Activated CD4-positive, CD25-positive, alpha-beta regulatory T cell treated with anti-CD3 and anti-CD28 coated beads, Interleukin-2, amount 50 U/mL, for 72 hours (primary cell): ENCODE results near the gene APOA4.
A peak's percentile ranks its signal among the peaks of the same experiment; 100 is the strongest.

ENCODE experiments used
- DNase-seq: peaks from one replicate; pipeline ENCODE4 v3.0.0; 2021

Gene APOA4

DNA sequence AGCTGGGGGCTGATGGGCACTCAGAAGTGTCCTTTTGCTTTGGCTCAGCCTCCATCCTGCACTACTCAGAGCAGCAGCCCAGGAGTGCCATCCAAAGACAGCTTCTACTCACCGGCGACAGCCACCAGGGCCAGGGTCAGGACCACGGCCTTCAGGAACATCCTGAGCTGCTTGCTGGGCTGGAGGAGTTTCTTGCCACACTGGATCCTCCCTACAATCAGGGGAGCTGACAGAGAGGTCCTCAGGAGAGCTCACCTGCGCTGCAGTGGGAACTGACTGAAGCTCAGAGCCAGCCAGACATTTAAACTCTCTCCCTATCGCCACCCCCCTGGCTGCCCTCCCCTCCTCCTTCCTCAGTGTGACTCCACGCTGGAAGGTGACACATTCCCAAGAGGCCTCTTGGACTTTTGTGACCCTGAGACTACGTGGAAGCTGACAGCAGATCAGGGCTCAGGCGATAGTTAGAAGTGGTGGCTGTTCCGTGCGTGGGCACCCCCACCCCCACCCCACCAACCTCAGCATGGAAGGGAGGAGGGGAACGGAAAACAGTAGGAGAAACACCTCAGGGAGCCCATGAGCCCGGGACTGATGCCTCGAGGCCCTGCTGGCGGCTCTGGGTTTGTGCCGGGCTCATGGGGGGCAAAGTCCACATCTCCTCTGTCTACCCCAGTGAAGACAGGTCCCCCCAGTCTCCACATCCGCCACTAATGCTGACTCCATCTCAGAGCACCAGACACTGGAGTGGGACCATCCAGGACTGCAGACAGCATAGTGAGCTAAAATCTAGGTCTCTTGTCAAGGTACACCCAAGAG, at the start of gene APOA4:
TSS of gene APOA4 (minus strand) at position 274 of the 813 bp plus-strand sequence. CDS start at position 161, 113 bp downstream.
- no peak for DNase-seq

- no peak for DNase-seq
Observed at GRCh38 chr11:116871248-116871647, 48.1 kb upstream of the APOA4 start.

- no peak for DNase-seq
Observed at GRCh38 chr11:116870054-116870453, 47.0 kb upstream of the APOA4 start.

GRCh38 chr11:116869610-116870009, 46.5 kb upstream of the APOA4 start:
- no peak for DNase-seq

- DNase-seq: no peak
Observed at GRCh38 chr11:116868066-116868465, 45.0 kb upstream of the APOA4 start.

GRCh38 chr11:116867619-116868018, 44.5 kb upstream of the APOA4 start:
- DNase-seq: no peak

GRCh38 chr11:116866804-116867455, 43.8 kb upstream of the APOA4 start:
- no peak for DNase-seq

- DNase-seq: no peak
Observed at GRCh38 chr11:116865696-116866095, 42.6 kb upstream of the APOA4 start.

- no peak for DNase-seq
Observed at GRCh38 chr11:116864531-116864930, 41.4 kb upstream of the APOA4 start.

DNA sequence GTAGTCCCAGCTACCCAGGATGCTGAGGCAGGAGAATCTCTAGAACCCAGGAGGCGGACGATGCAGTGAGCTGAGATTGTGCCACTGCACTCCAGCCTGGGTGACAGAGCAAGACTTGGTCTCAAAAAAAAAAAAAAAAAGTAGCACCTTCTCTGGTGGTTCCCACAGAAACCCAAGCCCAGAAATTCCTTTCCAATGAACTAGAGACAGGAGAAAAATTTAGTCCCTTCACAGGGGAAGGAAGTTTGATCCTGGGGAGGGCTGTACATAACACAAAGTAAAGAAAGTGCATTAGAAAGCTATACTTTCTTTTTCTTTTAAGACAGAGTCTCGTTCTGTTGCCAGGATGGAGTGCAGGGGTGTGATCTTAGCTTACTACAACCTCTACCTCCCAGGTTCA, 39.8 kb upstream of the APOA4 start:
- DNase-seq: no peak

DNA sequence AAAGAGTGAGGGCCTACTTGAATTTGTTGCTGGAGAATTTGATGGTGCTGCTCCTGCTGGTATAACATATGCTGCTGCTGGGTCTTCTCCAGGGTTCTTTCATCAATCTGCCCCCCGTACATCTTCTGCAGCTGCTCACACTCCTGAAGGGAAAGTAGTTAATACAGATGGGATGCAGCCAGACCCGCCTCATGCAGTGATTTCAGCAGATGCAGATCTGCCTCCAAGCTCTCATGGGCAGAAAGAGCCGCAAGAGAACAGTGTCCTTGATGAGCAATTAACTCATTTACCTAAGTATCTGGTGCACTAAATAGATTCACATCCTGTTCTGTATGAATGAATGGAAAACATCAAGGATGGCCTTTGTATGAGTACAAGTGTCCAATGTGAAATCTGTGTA, 39.1 kb upstream of the APOA4 start:
- no peak for DNase-seq

DNA sequence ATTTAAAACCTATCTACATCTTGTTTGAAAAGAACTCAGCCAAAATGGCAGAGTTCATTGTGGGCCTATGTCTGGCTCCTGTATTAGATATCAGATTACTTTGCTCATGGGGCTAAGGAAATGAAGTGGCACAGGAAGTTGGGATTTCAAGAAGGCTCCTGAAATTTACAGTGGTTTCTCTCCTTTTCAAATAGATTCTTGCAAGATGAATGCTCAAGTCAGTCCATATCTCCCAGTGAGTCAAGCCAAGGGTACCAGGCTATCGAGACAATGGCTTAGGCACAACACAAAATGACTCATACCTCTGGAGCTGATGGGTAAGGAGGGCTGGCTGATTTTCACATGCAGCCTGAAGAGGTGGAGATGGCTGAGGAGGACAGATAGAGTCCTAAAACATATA, 38.4 kb upstream of the APOA4 start:
- DNase-seq: no peak

GRCh38 chr11:116860303-116860702, 37.2 kb upstream of the APOA4 start:
- DNase-seq: no peak

DNA sequence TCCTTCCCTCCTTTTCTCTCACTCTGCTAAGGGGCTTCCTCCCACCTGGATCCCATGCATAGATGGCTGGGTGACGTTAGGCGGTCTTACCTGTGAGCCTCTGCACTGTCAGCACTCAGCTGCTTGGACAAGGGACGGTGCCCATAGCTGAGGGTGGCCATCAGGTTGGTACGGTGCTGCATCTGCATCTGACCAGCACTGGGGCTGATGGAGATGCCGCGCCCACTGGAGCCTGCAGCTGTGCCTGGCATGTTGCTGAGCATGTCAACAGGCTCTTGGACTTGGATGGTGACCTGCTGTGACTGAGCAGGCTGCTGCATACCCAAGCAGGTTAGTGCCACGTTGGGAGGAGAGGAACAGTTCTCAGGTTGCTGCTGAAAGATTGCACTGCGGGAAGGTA, 36.1 kb upstream of the APOA4 start:
- DNase-seq: no peak

DNA sequence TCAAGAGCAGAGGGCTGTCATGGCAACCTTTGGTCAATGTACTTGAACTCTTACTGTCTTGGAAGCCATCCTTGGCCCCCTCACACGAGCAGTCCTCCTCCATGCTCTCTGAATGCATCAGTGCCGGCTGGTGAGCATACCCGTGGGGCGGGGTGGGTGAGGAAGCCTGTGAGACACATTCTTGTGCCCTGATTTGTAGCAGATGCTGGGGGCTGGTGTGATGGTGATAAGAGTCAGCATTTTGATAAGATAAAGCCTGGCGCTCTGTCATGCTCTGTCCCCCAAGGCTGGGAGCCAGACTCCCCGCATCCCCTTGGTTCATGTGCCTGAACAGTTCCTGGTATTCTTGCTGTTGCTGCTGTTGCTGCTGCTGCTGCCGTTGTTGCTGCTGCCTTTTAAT, 34.8 kb upstream of the APOA4 start:
- no peak for DNase-seq

DNA sequence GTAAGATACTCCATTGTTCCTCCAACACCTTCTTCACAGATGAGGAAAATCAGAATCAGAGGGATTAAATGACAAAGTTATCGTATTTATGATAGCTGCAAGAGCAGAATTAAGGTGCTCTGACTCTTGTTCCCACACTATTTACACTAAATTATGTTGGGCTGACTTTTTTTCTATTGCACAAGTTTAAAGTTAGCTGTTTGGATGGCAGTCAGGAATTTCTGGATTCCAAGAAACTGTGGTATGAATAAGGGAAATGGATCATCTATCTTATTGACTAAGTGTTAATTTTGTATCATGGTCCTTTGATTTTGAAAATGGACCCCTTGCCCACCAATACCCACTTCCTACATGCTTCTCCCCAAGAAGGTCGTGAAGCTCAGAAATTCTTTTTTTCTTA, 34.2 kb upstream of the APOA4 start:
- DNase-seq: no peak

GRCh38 chr11:116856423-116856822, 33.3 kb upstream of the APOA4 start:
- no peak for DNase-seq

GRCh38 chr11:116855413-116855812, 32.3 kb upstream of the APOA4 start:
- DNase-seq: no peak

DNA sequence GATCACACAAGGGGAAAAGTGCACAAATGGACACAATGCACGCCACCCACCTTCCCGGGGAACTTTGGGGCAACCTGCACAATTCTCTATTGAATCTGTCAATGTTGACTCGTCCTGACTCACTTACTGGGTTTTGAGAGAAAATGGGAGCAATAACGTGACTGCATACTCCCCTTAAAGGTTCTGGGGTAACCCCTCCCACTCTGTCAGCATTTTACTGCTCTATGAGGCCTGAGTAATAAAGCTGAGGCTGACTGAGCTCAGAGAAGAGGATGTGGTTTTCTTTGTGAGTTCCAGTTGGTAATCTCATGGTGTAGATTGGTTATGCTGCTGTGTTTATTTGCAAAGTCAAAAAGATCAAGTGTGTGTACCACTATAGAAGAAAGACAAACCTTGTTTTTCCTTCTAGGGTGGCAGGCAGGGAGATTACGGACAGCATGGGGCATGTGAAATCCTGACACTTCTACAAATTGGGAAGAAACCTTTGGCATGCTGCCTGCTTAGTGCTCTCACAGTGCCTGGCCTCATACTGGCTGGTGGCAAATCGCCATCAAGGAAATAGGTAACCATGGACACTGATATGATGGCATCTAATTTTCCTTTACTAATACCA, 30.5 kb upstream of the APOA4 start:
- peak; percentile 49 for DNase-seq

DNA sequence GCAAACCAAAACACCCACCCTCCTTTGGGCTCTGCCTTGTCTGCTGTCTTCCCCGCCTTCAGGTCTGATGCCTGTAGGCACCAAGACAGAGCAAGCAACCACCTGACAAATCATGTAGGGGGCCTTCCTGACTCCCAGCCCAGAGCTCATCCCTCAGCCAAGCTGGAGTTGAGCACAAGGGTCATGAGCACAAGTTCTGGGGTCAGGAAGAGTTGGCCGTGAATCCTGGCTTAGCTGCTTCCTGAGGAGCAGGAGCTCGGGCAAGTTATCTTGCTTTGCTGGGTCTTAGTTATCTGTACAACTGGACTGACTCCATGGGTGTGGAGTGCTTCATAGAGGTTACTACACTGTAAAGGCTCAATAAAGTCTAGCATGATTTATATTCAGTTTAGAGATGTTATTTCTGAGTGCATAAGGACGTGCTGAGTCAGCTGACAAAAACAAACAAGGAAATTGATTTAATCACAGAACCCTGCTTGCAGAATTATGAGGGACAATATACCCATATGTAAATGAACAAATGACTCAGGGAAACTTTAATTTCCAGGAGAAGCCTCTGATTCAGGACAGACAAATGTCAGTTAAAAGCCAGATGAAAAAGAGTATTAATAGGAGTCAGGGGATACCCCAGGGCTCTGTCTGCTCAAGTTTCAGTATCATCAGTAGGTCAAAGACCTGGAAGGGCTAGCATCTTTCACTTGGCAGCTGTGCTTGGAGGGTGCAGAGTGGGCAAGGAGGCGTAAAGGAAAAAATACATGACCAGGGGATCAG, 29.3 kb upstream of the APOA4 start:
- DNase-seq: no peak

GRCh38 chr11:116851626-116852025, 28.5 kb upstream of the APOA4 start:
- peak; percentile 48 for DNase-seq

DNA sequence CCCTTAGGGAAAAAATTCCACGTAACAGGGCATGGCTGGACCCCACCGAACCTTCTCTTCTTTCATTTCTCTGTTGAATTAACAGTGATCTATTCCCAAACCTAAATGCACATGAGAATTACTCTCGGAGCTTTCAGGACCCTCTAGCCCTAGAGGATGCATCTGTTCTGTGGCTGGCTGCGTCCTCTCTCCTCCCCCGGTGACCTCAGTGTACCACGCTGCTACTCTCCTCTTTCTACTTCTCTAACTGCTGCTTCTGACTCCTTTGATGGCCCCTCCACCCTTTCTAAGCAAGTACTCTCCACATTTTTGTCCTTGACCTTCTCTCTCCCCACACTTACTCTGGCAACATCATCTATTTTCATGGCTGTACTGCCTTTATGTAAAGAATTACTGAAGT, 26.4 kb upstream of the APOA4 start:
- no peak for DNase-seq

DNA sequence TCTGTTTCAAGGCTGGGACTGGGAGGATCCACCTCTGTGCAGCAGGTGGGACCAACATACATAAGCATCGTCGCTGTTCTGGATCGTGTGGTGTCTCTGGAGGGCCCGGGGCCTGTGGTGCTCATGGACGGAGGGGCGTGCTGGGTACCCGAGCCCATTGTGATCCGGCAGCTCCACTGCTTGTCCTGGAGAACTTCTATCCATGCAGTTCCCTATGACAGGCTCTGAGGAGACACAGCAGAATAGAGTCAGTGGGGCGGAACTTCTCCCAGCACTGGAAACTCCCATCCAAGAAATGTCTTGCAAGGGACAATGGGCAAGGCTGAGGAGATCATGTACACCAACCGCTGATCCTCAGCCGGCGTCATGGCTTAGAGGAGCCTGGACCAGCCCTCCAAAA, 26.0 kb upstream of the APOA4 start:
- DNase-seq: no peak
